Measurements from ENCODE around the gene SEL1L. TPM values are rescaled to one million over a fixed set of nuclear protein-coding genes. Genes with fewer than 3 reads are reported as not detected.

Gene SEL1L
- total RNA-seq, 1 experiment from 2014 or later, result 116 TPM

DNA sequence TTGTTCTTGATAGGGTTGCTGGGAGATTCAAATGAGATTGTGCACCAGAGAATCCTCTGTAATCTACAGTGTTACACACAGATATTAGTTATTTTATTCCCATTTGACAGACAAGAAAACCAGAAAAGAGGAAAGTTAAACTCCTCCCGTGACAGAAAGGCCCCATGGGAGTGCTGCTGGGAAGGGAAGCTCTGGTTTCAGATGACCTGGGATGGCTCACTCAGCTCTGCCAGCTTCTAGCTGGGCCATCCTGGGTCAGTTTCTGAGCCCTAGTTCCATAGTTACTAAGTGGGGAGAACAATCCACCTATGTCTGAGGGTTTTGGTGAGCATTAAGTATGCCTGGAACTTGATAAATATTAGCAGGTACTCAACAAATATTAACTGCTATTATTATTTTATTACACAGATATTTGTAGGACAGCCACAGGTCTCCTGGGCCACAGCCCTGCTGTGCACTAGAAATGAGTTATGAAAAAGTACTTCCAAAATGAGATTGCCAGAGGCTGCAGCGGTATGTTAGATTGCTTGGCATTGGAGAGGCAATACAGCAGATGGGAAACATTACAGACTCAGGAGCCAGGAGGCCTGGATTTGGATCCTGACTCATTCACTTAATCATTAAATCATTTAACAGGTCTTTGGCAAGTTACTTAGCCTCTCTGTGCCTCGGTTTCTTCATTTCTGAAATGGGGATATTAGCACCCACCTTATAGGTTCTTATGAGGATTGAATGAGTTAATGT, 86.5 kb downstream of the SEL1L start:
- Histone ChIP-seq H2AFZ (ENCODE audit: low read length) (no peak overlapping the region), H3K9me2 (replicated peaks; ENCODE audit: insufficient read depth, low read length) (no peaks in the 10 kb centered on the region), H3K9me3 (ENCODE audit: low read length) (no peaks in the 10 kb centered on the region), H3K4me2 (ENCODE audit: low read depth, low read length, poor library complexity, severe bottlenecking) (no peak overlapping the region), H3K36me3 (ENCODE audit: insufficient read depth, low read length) (no peaks in the 10 kb centered on the region), H4K20me1 (ENCODE audit: insufficient read depth, low read depth, low read length) (no peaks in the 10 kb centered on the region), H3K9ac (ENCODE audit: low read length) (no peak overlapping the region), H3K4me1 (ENCODE audit: low read length) (no peaks in the 10 kb centered on the region), H3K4me3 (ENCODE audit: low read length) (no peak overlapping the region), H3K27ac (ENCODE audit: low read length) (no peak overlapping the region), H3K79me2 (ENCODE audit: low read length) (no peaks in the 10 kb centered on the region), H3K27me3 (ENCODE audit: low read length) (0 out of 2 replicates have a peak, but pooled peaks cover 3% of the 10 kb centered on the region)
- no peak for DNase-seq

DNA sequence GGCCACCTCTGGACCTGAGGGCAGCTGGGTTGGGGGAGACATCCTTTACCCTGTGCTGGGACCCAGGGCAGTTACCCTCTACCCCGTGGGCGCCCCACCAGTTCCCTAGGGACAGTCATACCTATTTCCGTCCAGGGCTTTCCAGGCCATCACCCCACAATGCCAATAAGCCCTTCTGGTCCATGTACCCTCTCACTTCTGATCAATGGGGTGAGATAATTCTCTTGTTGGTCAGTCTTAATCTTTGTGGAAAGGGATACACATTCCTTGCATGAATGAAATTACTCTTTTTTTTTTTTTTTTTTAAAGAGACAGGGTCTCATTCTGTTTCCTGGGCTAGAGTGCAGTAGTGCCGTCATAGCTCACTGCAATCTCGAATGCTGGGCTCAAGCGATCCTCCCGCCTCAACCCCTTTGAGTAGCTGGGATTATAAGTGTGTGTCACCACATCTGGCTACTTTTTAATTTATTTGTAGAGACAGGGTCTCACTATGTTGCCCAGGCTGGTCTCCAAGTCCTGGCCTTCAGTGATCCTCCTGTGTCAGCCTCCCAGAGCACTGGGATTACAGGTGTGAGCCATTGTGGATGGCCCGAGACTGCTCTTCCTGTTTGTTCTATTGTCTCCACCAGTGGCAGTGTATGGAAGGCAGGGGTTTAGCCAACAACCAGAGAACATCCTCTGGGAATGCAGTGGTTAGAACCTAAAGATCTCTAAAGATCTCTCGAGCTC, 87.2 kb downstream of the SEL1L start:
- H3K36me3 ChIP-seq (ENCODE audit: insufficient read depth, low read length), result no peaks in the 10 kb centered on the region
- no peak for DNase-seq
- 0 out of 2 replicates have a peak, but pooled peaks cover 3% of the 10 kb centered on the region for H3K27me3 ChIP-seq (ENCODE audit: low read length)
- no peak overlapping the region for H3K4me2 ChIP-seq (ENCODE audit: low read depth, low read length, poor library complexity, severe bottlenecking)
- no peaks in the 10 kb centered on the region for H3K9me3 ChIP-seq (ENCODE audit: low read length)
- no peaks in the 10 kb centered on the region for H3K79me2 ChIP-seq (ENCODE audit: low read length)
- H3K4me1 ChIP-seq (ENCODE audit: low read length), result no peaks in the 10 kb centered on the region
- no peak overlapping the region for H3K4me3 ChIP-seq (ENCODE audit: low read length)
- no peaks in the 10 kb centered on the region for H3K9me2 ChIP-seq (replicated peaks; ENCODE audit: insufficient read depth, low read length)
- no peak overlapping the region for H3K27ac ChIP-seq (ENCODE audit: low read length)
- H4K20me1 ChIP-seq (ENCODE audit: insufficient read depth, low read depth, low read length), result no peaks in the 10 kb centered on the region
- no peak overlapping the region for H3K9ac ChIP-seq (ENCODE audit: low read length)
- no peak overlapping the region for H2AFZ ChIP-seq (ENCODE audit: low read length)

DNA sequence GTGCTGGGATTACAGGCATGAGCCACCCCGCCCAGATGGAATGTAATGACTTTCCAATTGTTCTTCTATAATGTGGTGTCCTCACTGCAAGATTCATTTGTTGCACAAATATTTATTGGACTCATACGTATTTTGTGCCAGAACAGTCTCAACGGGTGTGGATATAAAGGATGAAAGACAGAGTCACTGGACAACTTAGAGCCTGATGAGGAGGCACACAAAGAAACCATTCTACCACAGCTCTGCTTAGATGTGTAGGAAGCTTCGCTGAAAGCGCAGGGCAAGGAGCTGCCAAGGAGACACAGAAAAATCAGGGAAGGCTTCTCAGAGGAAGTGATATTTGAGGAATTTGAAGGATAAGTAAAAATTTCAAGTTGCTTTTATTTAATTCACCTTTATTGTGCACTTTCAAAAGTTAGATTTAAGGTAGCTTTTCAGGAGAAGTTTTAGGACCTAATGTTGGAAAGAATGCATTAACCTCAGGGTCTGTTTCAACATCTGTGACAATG, 92.0 kb downstream of the SEL1L start:
- Histone ChIP-seq H3K9me2 (replicated peaks; ENCODE audit: insufficient read depth, low read length) (no peaks in the 10 kb centered on the region), H3K4me3 (ENCODE audit: low read length) (no peak overlapping the region), H4K20me1 (ENCODE audit: insufficient read depth, low read depth, low read length) (no peaks in the 10 kb centered on the region), H3K27ac (ENCODE audit: low read length) (no peak overlapping the region), H3K4me1 (ENCODE audit: low read length) (peaks cover 3% of the 10 kb centered on the region; the same call in 1 of the 2 replicates), H2AFZ (ENCODE audit: low read length) (no peak overlapping the region), H3K27me3 (ENCODE audit: low read length) (no peaks in the 10 kb centered on the region; the same call in 1 of the 2 replicates), H3K9ac (ENCODE audit: low read length) (no peak overlapping the region), H3K9me3 (ENCODE audit: low read length) (no peaks in the 10 kb centered on the region), H3K4me2 (ENCODE audit: low read depth, low read length, poor library complexity, severe bottlenecking) (no peak overlapping the region), H3K79me2 (ENCODE audit: low read length) (no peaks in the 10 kb centered on the region), H3K36me3 (ENCODE audit: insufficient read depth, low read length) (no peaks in the 10 kb centered on the region)
- no peak for DNase-seq

DNA sequence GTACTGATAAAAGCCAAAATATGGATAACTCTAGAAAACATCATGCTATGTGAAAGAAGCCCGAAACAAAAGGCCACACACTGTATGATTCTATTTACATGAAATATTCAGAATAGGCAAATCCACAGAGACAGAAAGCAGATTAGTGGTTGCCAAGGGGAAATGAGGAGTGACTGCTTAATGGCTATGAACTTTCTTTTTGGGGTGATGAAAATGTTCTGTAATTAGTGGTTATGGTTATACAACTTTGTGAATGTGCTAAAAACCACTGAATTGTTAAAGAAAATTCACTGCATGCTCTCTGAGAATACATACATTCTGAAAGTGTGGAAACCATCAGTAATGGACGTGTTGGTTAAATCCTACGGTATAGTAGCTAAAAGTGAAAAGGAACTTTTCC, 93.6 kb downstream of the SEL1L start:
- no peak overlapping the region for H3K27ac ChIP-seq (ENCODE audit: low read length)
- no peaks in the 10 kb centered on the region for H3K9me2 ChIP-seq (replicated peaks; ENCODE audit: insufficient read depth, low read length)
- H3K4me1 ChIP-seq (ENCODE audit: low read length), result peaks cover 3% of the 10 kb centered on the region; the same call in 1 of the 2 replicates
- no peaks in the 10 kb centered on the region for H3K36me3 ChIP-seq (ENCODE audit: insufficient read depth, low read length)
- H2AFZ ChIP-seq (ENCODE audit: low read length), result no peak overlapping the region
- no peak for DNase-seq
- H3K9ac ChIP-seq (ENCODE audit: low read length), result no peak overlapping the region
- H3K4me2 ChIP-seq (ENCODE audit: low read depth, low read length, poor library complexity, severe bottlenecking), result no peak overlapping the region
- H3K4me3 ChIP-seq (ENCODE audit: low read length), result no peak overlapping the region
- no peaks in the 10 kb centered on the region for H4K20me1 ChIP-seq (ENCODE audit: insufficient read depth, low read depth, low read length)
- H3K9me3 ChIP-seq (ENCODE audit: low read length), result no peaks in the 10 kb centered on the region
- H3K27me3 ChIP-seq (ENCODE audit: low read length), result no peaks in the 10 kb centered on the region; the same call in 1 of the 2 replicates
- no peaks in the 10 kb centered on the region for H3K79me2 ChIP-seq (ENCODE audit: low read length)

DNA sequence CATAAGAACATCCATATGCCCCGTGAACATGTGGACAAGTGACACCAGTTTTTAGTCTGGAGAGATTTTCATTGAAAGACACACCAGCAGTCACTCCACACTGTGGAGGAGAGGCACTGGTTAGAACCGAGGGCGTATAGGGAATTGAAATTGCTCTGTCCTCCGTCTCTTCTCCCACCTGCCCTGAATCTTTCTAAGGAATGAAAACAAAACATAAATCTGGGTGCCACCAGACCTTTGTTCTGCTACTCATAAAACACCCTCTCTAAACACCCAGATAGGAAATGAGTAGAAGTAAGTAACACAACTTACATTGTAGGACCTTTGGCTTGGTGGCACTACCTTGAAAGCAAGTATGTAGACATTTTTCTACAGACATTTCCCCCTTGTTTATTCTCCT, 96.4 kb downstream of the SEL1L start:
- Histone ChIP-seq H3K9me3 (ENCODE audit: low read length) (no peaks in the 10 kb centered on the region), H4K20me1 (ENCODE audit: insufficient read depth, low read depth, low read length) (no peaks in the 10 kb centered on the region), H3K4me3 (ENCODE audit: low read length) (no peak overlapping the region), H3K36me3 (ENCODE audit: insufficient read depth, low read length) (no peaks in the 10 kb centered on the region), H3K9ac (ENCODE audit: low read length) (no peak overlapping the region), H3K4me2 (ENCODE audit: low read depth, low read length, poor library complexity, severe bottlenecking) (no peak overlapping the region), H3K27me3 (ENCODE audit: low read length) (no peaks in the 10 kb centered on the region; the same call in 1 of the 2 replicates), H2AFZ (ENCODE audit: low read length) (no peak overlapping the region), H3K79me2 (ENCODE audit: low read length) (no peaks in the 10 kb centered on the region), H3K27ac (ENCODE audit: low read length) (no peak overlapping the region), H3K4me1 (ENCODE audit: low read length) (peaks cover 3% of the 10 kb centered on the region; the same call in 1 of the 2 replicates), H3K9me2 (replicated peaks; ENCODE audit: insufficient read depth, low read length) (no peaks in the 10 kb centered on the region)
- DNase-seq, result no peak

DNA sequence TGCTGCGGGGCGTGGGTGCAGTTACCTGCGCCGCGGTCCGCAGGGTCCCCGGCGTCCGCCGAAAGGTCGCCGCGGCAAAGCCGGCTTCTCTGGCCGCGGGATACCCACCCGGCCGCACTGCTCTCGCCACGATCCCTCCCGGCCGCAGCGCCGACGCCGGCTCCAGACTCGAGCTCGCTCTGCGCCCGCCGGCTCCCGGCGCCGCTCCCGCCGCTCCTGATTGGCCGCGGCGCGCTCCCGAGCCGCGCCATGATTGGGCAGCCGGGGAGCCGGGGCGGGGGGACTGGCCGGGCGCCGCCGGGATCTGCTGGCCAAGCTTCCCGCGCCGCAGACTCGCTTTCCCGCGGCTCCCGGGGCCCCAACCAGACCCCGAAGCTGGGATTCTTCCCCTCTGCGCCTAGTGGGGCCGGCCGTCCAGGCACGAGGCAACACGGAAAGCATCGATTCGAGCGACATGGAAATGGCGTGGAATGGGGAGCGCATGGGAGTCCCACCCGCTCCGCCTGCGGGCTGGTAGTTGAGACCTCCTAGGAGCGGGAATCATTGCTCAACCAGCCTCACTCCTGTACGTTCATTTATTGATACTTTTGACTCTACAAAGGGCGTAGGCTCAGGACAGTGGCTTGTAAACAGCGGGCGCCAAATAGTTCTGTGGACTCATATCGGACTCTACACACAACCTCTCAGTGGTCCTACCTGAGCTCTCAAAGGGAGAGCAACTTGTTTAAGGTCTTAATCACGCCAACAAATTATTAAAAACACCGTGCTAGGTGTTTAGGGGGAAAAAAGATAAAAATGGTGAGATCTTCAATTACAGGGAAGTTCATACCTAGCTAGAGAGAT, 97.1 kb downstream of the SEL1L start:
- no peak for DNase-seq
- Histone ChIP-seq H3K9ac (ENCODE audit: low read length) (no peak overlapping the region), H3K79me2 (ENCODE audit: low read length) (no peaks in the 10 kb centered on the region), H3K4me1 (ENCODE audit: low read length) (peaks cover 3% of the 10 kb centered on the region; the same call in 1 of the 2 replicates), H3K4me3 (ENCODE audit: low read length) (no peak overlapping the region), H3K9me2 (replicated peaks; ENCODE audit: insufficient read depth, low read length) (no peaks in the 10 kb centered on the region), H4K20me1 (ENCODE audit: insufficient read depth, low read depth, low read length) (no peaks in the 10 kb centered on the region), H3K9me3 (ENCODE audit: low read length) (no peaks in the 10 kb centered on the region), H3K4me2 (ENCODE audit: low read depth, low read length, poor library complexity, severe bottlenecking) (no peak overlapping the region), H3K27ac (ENCODE audit: low read length) (no peak overlapping the region), H3K27me3 (ENCODE audit: low read length) (no peaks in the 10 kb centered on the region; the same call in 1 of the 2 replicates), H3K36me3 (ENCODE audit: insufficient read depth, low read length) (no peaks in the 10 kb centered on the region), H2AFZ (ENCODE audit: low read length) (no peak overlapping the region)

DNA sequence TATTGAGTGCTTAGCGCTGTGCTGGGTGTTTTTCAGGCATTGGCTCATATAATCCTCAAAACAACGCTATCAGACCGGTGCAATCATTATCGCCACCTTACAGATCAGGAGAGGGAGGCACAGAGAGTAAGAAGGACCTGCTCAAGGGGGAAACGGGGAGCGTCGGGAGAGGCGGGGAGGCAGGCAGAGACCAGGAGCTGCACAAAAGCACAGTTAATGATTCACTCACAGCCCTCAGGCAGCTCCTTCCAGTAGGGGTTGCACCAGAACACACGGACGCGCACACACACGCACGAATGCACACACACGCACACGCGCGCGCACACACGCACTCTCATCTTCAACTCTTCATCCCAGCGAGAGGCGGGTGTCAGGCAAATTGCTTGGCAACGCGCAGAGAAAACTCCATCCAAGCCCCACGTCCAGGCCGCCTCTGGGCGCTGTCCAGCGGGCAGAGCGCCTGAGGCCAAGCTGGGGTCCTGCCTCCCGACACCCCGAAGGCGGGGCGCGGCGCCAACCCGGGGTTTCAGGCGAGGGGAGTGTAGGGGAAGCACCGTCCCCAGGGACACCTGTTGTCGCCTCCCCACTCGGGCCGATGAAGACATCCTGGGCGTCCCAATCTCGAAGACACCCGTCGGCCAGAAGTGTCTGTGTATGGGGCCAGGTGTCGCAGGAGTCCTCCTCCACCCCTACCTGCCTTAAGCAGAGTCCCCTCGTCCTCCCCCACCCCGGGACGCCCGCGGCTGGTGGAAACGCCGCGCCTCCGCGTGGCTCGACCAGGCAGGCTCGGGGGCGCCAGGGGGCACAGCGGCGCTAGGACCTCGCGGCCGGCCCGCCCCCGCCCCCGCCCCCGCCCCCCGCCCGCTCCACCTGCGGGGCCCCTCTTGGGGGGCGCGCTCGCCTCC, 98.0 kb downstream of the SEL1L start:
- Histone ChIP-seq H3K27me3 (ENCODE audit: low read length) (no peaks in the 10 kb centered on the region; the same call in 1 of the 2 replicates), H3K9ac (ENCODE audit: low read length) (no peak overlapping the region), H3K27ac (ENCODE audit: low read length) (no peak overlapping the region), H3K4me1 (ENCODE audit: low read length) (peaks cover 3% of the 10 kb centered on the region; the same call in 1 of the 2 replicates), H3K79me2 (ENCODE audit: low read length) (no peaks in the 10 kb centered on the region), H3K9me2 (replicated peaks; ENCODE audit: insufficient read depth, low read length) (no peaks in the 10 kb centered on the region), H3K4me3 (ENCODE audit: low read length) (no peak overlapping the region), H3K36me3 (ENCODE audit: insufficient read depth, low read length) (no peaks in the 10 kb centered on the region), H3K4me2 (ENCODE audit: low read depth, low read length, poor library complexity, severe bottlenecking) (no peak overlapping the region), H2AFZ (ENCODE audit: low read length) (no peak overlapping the region), H3K9me3 (ENCODE audit: low read length) (no peaks in the 10 kb centered on the region), H4K20me1 (ENCODE audit: insufficient read depth, low read depth, low read length) (no peaks in the 10 kb centered on the region)
- no peak for DNase-seq

All from Karpas-422 (cell line).